HG03558 (cell line): ENCODE results near the gene STMP1.
"Not testable (repeated sequence)": the region's sequence is repeated elsewhere in the genome, so short reads cannot be mapped to it uniquely, and the experiment has no call there.

Experiments
- ATAC-seq: cut with Tn5 transposase; IDR thresholded peaks from one replicate; pipeline ENCODE4 v1.9.1; 2021; ENCODE audit warnings: moderate number of reproducible peaks; ENCODE audit not compliant: unreplicated experiment; ENCODE audit errors: extremely low read depth

The STMP1 gene

GRCh38 chr7:135662123-135662372 lies 266 bp upstream of the STMP1 start:
- no peak for ATAC-seq

- no peak for ATAC-seq
These were observed 1.8 kb downstream of the STMP1 start for GRCh38 chr7:135664046-135664589.

GRCh38 chr7:135665042-135665441 lies 2.7 kb downstream of the STMP1 start:
- ATAC-seq = no peak

GRCh38 chr7:135666156-135666555 lies 3.8 kb downstream of the STMP1 start:
- ATAC-seq = no peak

- no peak for ATAC-seq
These were observed 4.5 kb downstream of the STMP1 start for GRCh38 chr7:135666846-135667245.

GRCh38 chr7:135667626-135668025 lies 5.3 kb downstream of the STMP1 start:
- ATAC-seq = not testable (repeated sequence)

- ATAC-seq = not testable (repeated sequence)
These were observed 6.6 kb downstream of the STMP1 start for GRCh38 chr7:135668852-135669395.

- ATAC-seq = no peak
These were observed 7.5 kb downstream of the STMP1 start for GRCh38 chr7:135669774-135670173.

GRCh38 chr7:135670179-135670578 lies 7.9 kb downstream of the STMP1 start:
- no peak for ATAC-seq

- no peak for ATAC-seq
These were observed 10.4 kb downstream of the STMP1 start for GRCh38 chr7:135672560-135673359.

- no peak for ATAC-seq
These were observed 11.0 kb downstream of the STMP1 start for GRCh38 chr7:135673360-135673706.

- no peak for ATAC-seq
These were observed 16.6 kb downstream of the STMP1 start for GRCh38 chr7:135678612-135679575.

GRCh38 chr7:135681762-135682161 lies 19.4 kb downstream of the STMP1 start:
- ATAC-seq = no peak

GRCh38 chr7:135682191-135682590 lies 19.9 kb downstream of the STMP1 start:
- ATAC-seq = no peak

- ATAC-seq = no peak
These were observed 21.3 kb downstream of the STMP1 start for GRCh38 chr7:135683609-135684008.

- no peak for ATAC-seq
These were observed 21.8 kb downstream of the STMP1 start for GRCh38 chr7:135684136-135684535.

- ATAC-seq = no peak
These were observed 22.4 kb downstream of the STMP1 start for GRCh38 chr7:135684699-135685098.

GRCh38 chr7:135685306-135686084 lies 23.2 kb downstream of the STMP1 start:
- ATAC-seq = no peak

- no peak for ATAC-seq
These were observed 25.2 kb downstream of the STMP1 start for GRCh38 chr7:135687466-135687865.

- no peak for ATAC-seq
These were observed 28.3 kb downstream of the STMP1 start for GRCh38 chr7:135690566-135690965.
